Stimulated activated CD8-positive, alpha-beta memory T cell treated with anti-CD3 and anti-CD28 coated beads, Interleukin-4, amount 100 ng/mL, for 48 hours (primary cell): ENCODE data around the gene VWA5B1.

Source experiments
- DNase-seq: peaks from one replicate; pipeline ENCODE4 v3.0.0-alpha.2; 2020

The VWA5B1 gene

GRCh38 chr1:20349971-20350370 lies 59.3 kb downstream of the VWA5B1 start:
- no peak for DNase-seq

GRCh38 chr1:20350421-20350820 lies 59.7 kb downstream of the VWA5B1 start:
- DNase-seq, result no peak

GRCh38 chr1:20351911-20352701 lies 61.4 kb downstream of the VWA5B1 start:
- DNase-seq, result no peak

- no peak for DNase-seq
Measured at GRCh38 chr1:20353836-20354235, 63.2 kb downstream of the VWA5B1 start.

GRCh38 chr1:20354610-20355009 lies 63.9 kb downstream of the VWA5B1 start:
- no peak for DNase-seq

GRCh38 chr1:20355101-20355827 lies 64.6 kb downstream of the VWA5B1 start:
- no peak for DNase-seq

- DNase-seq, result no peak
Measured at GRCh38 chr1:20355828-20356735, 65.4 kb downstream of the VWA5B1 start.

- DNase-seq, result no peak
Measured at GRCh38 chr1:20356850-20357459, 66.3 kb downstream of the VWA5B1 start.

GRCh38 chr1:20357796-20358195 lies 67.1 kb downstream of the VWA5B1 start:
- DNase-seq, result no peak

- DNase-seq, result no peak
Measured at GRCh38 chr1:20358761-20359263, 68.1 kb downstream of the VWA5B1 start.

- DNase-seq, result peak; percentile 69
Measured at GRCh38 chr1:20359451-20360330, 69.0 kb downstream of the VWA5B1 start.

- DNase-seq, result no peak
Measured at GRCh38 chr1:20361401-20361800, 70.7 kb downstream of the VWA5B1 start.

- peak; percentile 77 for DNase-seq
Measured at GRCh38 chr1:20361805-20362381, 71.2 kb downstream of the VWA5B1 start.

GRCh38 chr1:20362856-20363255 lies 72.2 kb downstream of the VWA5B1 start:
- no peak for DNase-seq

GRCh38 chr1:20365421-20366055 lies 74.9 kb downstream of the VWA5B1 start:
- no peak for DNase-seq

GRCh38 chr1:20366056-20366462 lies 75.4 kb downstream of the VWA5B1 start:
- DNase-seq, result no peak

GRCh38 chr1:20366463-20367115 lies 75.9 kb downstream of the VWA5B1 start:
- DNase-seq, result no peak

- DNase-seq, result no peak
Measured at GRCh38 chr1:20367116-20367585, 76.5 kb downstream of the VWA5B1 start.

GRCh38 chr1:20367626-20368025 lies 77.0 kb downstream of the VWA5B1 start:
- no peak for DNase-seq
